GM13977 (cell line): ENCODE measurements around the gene CFDP1.
A peak's percentile ranks its signal among the peaks of the same experiment; 100 is the strongest.

Experiments used
- DNase-seq: peaks from one replicate; pipeline ENCODE4 v3.0.0; 2012; ENCODE audit warnings: low spot score
- in situ Hi-C: fragments of 300-500 bp; cut with MboI; formaldehyde crosslinking; loops from one replicate; pipeline ENCODE4 v1.12.0; 2022; ENCODE audit warnings: low sequenced_read_pairs, low pct_unique_long_range_greater_than_20kb, mixed read lengths, inconsistent platforms; ENCODE audit not compliant: unreplicated experiment
- TF ChIP-seq, protein P1 (sequence below): IDR thresholded peaks from 2 replicates; pipeline ENCODE4 v1.5.1; 2012; ENCODE audit warnings: mild to moderate bottlenecking, control low read depth; ENCODE audit not compliant: insufficient read depth; ENCODE audit errors: extremely low read depth, missing control alignments

Gene CFDP1

GRCh38 chr16:75432828-75433731 is at the start of gene CFDP1:
TSS of gene CFDP1 (minus strand) at chr16:75433503. CDS start at chr16:75433352, 151 bp downstream.
- TF ChIP-seq, protein P1, sequence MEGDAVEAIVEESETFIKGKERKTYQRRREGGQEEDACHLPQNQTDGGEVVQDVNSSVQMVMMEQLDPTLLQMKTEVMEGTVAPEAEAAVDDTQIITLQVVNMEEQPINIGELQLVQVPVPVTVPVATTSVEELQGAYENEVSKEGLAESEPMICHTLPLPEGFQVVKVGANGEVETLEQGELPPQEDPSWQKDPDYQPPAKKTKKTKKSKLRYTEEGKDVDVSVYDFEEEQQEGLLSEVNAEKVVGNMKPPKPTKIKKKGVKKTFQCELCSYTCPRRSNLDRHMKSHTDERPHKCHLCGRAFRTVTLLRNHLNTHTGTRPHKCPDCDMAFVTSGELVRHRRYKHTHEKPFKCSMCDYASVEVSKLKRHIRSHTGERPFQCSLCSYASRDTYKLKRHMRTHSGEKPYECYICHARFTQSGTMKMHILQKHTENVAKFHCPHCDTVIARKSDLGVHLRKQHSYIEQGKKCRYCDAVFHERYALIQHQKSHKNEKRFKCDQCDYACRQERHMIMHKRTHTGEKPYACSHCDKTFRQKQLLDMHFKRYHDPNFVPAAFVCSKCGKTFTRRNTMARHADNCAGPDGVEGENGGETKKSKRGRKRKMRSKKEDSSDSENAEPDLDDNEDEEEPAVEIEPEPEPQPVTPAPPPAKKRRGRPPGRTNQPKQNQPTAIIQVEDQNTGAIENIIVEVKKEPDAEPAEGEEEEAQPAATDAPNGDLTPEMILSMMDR, result no peak
- in situ Hi-C loops, result no loop called here
- DNase-seq, result peak; percentile 97

- in situ Hi-C loops, result no loop called here
- TF ChIP-seq, protein P1, result no peak
- DNase-seq, result no peak
These were observed 49.3 kb upstream of the CFDP1 start for GRCh38 chr16:75482434-75483205.

GRCh38 chr16:75481475-75481874 is 48.2 kb upstream of the CFDP1 start:
- TF ChIP-seq, protein P1, result no peak
- no peak for DNase-seq
- in situ Hi-C loops, result no loop called here

- in situ Hi-C loops, result no loop called here
- no peak for DNase-seq
- TF ChIP-seq, protein P1, result no peak
These were observed 46.2 kb upstream of the CFDP1 start for GRCh38 chr16:75479421-75479990.

DNA sequence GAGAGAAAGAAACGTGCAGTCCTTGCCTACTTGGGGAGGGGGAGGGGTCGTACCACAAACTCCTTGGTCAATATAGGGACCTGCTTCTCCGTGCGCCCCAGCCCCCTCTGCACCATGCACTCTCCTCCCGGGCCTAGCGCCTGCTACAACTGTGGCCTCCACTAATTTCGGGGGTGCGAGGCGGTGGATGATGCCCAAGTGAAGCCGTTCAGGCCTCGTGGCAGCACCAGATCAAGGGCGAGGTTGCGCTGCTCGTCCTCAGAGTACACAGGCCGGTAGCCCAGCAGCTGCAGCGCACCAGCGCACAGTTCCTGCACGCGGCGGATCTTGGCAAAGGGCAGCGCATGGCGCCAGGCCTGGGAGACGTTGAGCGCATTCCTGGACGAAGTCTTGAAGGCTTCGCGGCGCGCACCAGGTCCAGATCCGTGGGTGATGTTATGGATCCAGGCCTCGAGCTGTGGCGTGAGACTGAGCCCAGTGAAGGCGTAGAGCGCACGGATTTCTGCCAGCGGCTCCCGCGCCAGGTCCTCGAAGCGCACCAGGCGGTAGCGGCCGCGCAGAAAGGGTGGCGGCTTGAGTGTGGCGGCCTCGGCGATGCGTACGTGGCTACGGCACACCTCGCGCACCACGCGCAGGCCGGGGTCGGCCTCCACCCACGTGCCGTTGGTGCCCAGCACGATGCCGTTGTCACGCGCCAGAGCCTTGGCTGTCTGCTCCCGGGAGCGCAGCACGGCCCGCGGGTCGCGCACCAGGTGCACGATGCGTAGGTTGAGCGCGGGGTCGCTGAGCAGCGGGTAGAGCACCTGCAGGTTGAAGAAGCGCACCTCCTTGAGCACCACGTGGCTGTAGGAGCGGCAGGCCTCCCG is 45.4 kb upstream of the CFDP1 start:
- in situ Hi-C loops, result no loop called here
- DNase-seq, result no peak
- TF ChIP-seq, protein P1, result no peak
